GM19023 (cell line): ENCODE results near the gene ZNF518B.

Experiments used
- ATAC-seq: cut with Tn5 transposase; IDR thresholded peaks from one replicate; pipeline ENCODE4 v1.9.1; 2021; ENCODE audit warnings: mild to moderate bottlenecking, moderate library complexity; ENCODE audit not compliant: unreplicated experiment

The ZNF518B gene

GRCh38 chr4:10457255-10457801 is at the start of gene ZNF518B:
ZNF518B (minus strand) TSS chr4:10457426; CDS start chr4:10446328, 11,098 bp downstream.
- peak; percentile 84 for ATAC-seq

- ATAC-seq = no peak
Observed at GRCh38 chr4:10506077-10506476, 48.9 kb upstream of the ZNF518B start.

GRCh38 chr4:10504570-10505179 is 47.4 kb upstream of the ZNF518B start:
- ATAC-seq = no peak

GRCh38 chr4:10502717-10503116 is 45.5 kb upstream of the ZNF518B start:
- ATAC-seq = no peak

GRCh38 chr4:10500776-10501175 is 43.5 kb upstream of the ZNF518B start:
- no peak for ATAC-seq

DNA sequence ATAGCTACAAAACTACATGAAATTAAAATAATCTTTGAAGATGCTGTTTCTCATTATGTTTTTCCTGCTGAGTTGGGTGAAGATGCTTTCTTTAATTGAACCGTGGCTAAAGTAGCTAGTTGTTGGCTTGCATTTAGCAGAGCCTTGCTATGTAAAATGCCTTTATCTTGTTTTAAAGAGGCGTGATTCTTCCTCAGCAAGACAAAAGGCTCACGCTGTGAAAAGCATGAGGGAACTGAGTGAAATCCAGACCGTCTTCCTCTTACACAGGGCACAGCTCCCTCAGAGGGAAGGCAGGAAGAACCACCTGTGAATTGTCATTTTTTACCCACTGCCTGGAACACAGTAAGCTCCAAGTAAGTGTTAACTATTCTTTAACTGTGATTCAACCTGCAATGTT is 39.0 kb upstream of the ZNF518B start:
- no peak for ATAC-seq

DNA sequence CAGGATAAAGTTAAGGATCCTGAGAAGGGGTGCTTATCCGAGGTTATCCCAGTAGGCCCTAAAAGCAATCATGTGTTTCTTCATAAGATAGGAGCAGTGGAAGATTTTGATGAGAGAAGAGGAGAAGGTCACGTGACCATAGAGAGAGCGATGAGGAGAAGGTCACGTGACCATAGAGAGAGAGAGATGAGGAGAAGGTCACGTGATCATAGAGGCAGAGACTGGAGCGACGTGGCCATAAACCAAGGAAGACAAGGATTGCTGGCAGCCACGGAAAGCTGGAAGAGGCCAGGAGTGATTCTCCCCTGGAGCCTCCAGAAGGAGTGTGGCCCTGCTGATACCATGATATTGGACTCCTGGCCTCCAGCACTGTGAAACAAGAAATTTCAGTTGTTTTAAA is 38.4 kb upstream of the ZNF518B start:
- ATAC-seq = no peak

GRCh38 chr4:10492464-10492863 is 35.2 kb upstream of the ZNF518B start:
- no peak for ATAC-seq

DNA sequence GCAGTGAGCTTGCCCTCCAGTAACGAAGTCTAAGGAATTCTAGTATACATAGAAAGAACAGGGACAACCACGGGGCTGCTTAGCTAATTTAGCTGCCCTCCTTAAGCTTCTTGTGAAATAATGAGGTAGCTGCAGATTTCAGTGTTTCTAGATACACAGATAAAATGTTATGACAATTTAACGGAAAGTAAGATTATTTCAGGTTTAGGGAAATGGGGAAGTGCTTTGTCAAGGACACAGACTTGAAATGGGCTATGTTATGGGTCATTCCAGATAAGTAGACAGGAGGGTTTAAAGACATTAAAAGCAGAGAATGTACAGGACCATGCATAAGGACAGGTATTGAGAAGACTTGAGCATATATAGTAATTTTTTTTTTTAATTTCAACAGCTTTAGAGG is 34.2 kb upstream of the ZNF518B start:
- ATAC-seq = no peak

GRCh38 chr4:10490996-10491395 is 33.8 kb upstream of the ZNF518B start:
- ATAC-seq = no peak

- no peak for ATAC-seq
Observed at GRCh38 chr4:10482913-10483312, 25.7 kb upstream of the ZNF518B start.

DNA sequence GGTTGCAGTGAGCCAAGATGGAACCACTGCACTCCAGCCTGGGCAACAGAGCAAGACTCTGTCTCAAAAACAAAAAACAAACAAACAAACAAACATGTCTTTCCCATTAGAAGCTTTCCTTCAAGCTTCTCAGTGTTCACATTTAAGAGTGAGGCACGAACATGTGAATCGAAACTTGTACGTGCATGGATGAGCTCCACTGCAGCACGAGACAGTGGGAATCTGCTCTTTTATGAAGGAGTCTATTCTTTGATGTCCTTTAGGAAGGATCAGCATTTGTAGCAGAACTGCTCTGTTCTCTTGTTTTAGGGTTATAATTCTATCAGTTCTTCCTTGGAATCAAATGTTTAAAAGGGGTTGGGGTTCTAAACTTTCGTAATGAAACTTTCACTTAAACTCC is 23.4 kb upstream of the ZNF518B start:
- no peak for ATAC-seq

- ATAC-seq = no peak
Observed at GRCh38 chr4:10478621-10479020, 21.4 kb upstream of the ZNF518B start.

GRCh38 chr4:10470505-10470904 is 13.3 kb upstream of the ZNF518B start:
- no peak for ATAC-seq

- no peak for ATAC-seq
Observed at GRCh38 chr4:10466161-10466560, 8.9 kb upstream of the ZNF518B start.

DNA sequence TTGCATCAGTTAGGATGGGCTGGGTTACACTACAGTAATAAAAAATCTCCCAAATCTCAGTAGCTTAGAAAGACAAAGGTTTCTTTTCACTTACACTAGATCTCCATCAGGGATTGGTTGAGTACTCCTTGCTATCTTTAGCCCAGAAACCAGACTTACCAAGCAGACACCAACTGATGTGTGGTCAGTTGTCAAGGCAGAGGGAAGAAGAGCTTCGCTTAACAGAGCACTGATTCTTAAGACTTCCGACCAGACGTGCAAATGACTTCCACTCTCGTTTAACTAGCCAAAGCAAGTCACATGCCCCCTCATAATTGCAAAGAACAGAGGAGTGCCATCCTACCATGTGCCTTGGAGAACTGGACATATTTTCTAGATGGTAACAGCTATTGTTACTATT is 5.7 kb upstream of the ZNF518B start:
- ATAC-seq = no peak

DNA sequence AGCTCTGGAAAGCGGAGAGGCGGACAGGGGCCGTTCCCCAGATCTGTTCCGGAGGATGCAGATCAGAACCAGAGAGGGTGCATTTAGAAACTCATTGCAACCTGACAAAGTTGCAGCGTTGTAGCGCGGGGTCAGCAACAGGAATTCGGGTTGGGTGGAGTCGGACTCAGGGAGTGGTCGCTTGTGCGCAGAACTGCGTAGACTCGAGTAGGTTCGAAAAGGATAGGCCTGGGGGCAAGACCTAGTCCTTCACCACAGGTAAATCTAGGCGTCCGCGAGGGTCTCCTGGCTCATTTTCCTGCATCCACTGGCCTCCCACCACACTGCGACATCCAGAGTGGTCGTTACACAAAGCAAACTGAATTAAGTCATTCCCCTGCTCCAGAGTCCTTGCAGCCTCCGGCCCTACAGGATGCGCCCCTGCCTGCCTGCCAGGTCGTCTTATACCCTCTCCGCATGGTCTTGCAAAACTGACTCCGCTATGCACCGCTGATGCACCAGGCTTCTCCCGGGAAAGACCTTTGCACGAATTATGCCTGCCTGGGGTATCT is 4.7 kb upstream of the ZNF518B start:
- no peak for ATAC-seq

DNA sequence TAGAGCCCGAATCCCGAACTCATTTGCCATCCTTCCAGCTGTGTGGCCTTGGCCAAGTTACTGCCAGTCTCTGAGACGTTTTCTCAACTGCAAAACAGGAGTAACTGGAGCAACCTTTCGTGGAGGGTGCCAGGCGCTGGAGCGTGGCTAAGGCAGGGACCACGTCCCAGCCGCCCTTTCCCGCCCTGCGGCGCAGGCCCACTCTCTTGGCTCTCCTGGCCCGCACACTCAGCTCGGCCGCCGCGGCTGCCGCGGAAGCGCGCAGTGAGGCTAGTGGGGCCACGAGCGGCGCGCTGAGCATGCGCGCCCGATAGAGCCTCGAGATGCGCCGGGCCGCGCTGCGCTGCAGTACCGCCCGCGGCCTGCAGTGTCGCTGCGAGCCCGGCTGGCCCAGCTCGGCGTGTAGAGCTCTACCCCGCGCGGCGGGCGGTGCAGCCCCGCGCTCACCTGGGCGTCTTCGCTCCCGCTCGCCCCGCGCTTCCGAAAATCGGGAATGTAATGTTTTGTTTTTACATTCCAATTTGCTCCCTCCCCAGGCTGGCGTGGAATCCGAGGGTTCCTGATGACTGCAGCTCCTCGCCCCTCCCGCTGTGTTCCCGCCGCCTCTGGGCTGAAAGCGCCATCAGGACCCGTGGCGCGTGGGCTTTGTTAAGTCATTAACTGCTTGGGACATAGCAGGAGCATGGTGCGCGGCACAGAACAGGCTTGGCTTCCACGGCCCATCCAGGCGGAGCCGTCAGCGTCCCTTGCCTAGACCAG is 4.0 kb upstream of the ZNF518B start:
- ATAC-seq = peak; percentile 65

GRCh38 chr4:10460313-10461047 is 3.3 kb upstream of the ZNF518B start:
- no peak for ATAC-seq

GRCh38 chr4:10459305-10459704 is 2.1 kb upstream of the ZNF518B start:
- ATAC-seq = no peak

DNA sequence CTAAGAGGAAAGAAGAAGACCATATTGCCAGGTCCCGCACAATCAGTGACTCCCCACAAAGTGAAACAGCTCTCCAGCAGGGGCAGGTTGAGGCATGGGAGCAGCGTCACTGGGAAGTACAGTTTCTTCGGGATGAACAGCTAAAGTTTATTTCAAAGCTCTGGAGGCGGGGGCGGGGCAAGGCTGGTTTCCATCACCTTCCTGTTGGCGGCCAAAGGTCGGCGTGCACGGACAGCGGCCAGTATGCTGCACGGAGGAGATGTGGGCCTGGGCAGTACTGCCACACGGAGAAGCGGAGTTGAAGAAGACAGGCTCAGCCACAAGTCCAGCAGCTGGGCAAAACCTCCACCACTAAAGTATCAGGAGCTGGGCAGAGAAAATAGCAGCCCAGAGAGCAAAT is 951 bp upstream of the ZNF518B start:
- no peak for ATAC-seq
